HepG2 (cell line): ENCODE results near the gene ZNF616. TPM values are rescaled to one million over a fixed set of nuclear protein-coding genes. Genes with fewer than 3 reads are reported as not detected.

Experiments used
- FOXC1 ChIP-seq: sonication (generic); formaldehyde crosslinking; IDR thresholded peaks from 2 replicates; pipeline ENCODE4 v1.8.0; 2022; ENCODE audit warnings: mild to moderate bottlenecking, missing genetic modification reagents, borderline replicate concordance
- IKZF4 ChIP-seq: sonication (generic); formaldehyde crosslinking; IDR thresholded peaks from 2 replicates; pipeline ENCODE4 v1.5.1; 2020; ENCODE audit warnings: borderline replicate concordance, mild to moderate bottlenecking, low read depth, missing genetic modification reagents; ENCODE audit errors: not compliant biosample characterization
- POLR2A ChIP-seq, 2 experiments: IDR thresholded peaks; 2 replicates each; pipeline ENCODE4 v1.6.1; 2011; ENCODE audit warnings: low read depth in 2 of 2, low read length in 2 of 2, mild to moderate bottlenecking in 1 of 2, moderate library complexity in 1 of 2; ENCODE audit not compliant: insufficient read depth in 1 of 2
- PRPF4 ChIP-seq: fragments of 200-400 bp; formaldehyde crosslinking; IDR thresholded peaks from 2 replicates; pipeline ENCODE4 v1.6.1; 2016; ENCODE audit warnings: low read length, low read depth; ENCODE audit not compliant: poor library complexity, severe bottlenecking
- RBM22 ChIP-seq: fragments of 200-400 bp; formaldehyde crosslinking; optimal IDR thresholded peaks from 2 replicates; pipeline ENCODE3; 2017; ENCODE audit warnings: mild to moderate bottlenecking, low read length, moderate library complexity
- REXO4 ChIP-seq: sonication (generic); formaldehyde crosslinking; IDR thresholded peaks from 2 replicates; pipeline ENCODE4 v1.8.0; 2022; ENCODE audit warnings: missing genetic modification reagents, mild to moderate bottlenecking, borderline replicate concordance
- SETDB1 ChIP-seq: sonication (generic); formaldehyde crosslinking; IDR thresholded peaks from 2 replicates; pipeline ENCODE4 v1.5.1; 2020; ENCODE audit warnings: missing genetic modification reagents, mild to moderate bottlenecking, borderline replicate concordance
- SUZ12 ChIP-seq: fragments of 150-350 bp; IDR thresholded peaks from 2 replicates; pipeline ENCODE4 v1.6.1; 2014; ENCODE audit warnings: low read depth, low read length
- ZNF143 ChIP-seq: sonication (generic); formaldehyde crosslinking; IDR thresholded peaks from 2 replicates; pipeline ENCODE4 v1.4.0; 2020; ENCODE audit warnings: missing genetic modification reagents
- ZNF282 ChIP-seq: fragments of 450-650 bp; IDR thresholded peaks from 2 replicates; pipeline ENCODE4 v1.6.1; 2018; ENCODE audit not compliant: partially characterized antibody
- ZNF773 ChIP-seq: sonication (generic); formaldehyde crosslinking; IDR thresholded peaks from 2 replicates; pipeline ENCODE4 v1.4.0; 2020; ENCODE audit warnings: missing genetic modification reagents, borderline replicate concordance
- polyA plus RNA-seq, 8 experiments: library from polyadenylated mRNA; depleted of rRNA in 3 of 8; stranded (reverse) in 7 of 8; unstranded in 1 of 8; fragments of >200 nt; fragmentation: Illumina TruSeq in 4 of 8; extraction: Trizol in 4 of 8; gene quantifications; 2 replicates each; pipeline versions ENCODE4 v1.2.1 to v1.2.3, GENCODE V29; 2011 to 2016; ENCODE audit warnings: low read depth in 4 of 8, missing spikeins in 1 of 8, mixed read lengths in 1 of 8; ENCODE audit not compliant: insufficient read depth in 1 of 8
- total RNA-seq, 5 experiments: library from RNA; depleted of rRNA; stranded (reverse); fragments of >200 nt; fragmentation: Illumina TruSeq; extraction: Trizol; gene quantifications; 2 replicates each; pipeline ENCODE4 v1.2.3, GENCODE V29; 2016; ENCODE audit warnings: low read depth in 1 of 5
- TF ChIP-seq, protein P1 (sequence below): sonication (generic); formaldehyde crosslinking; IDR thresholded peaks from 2 replicates; pipeline ENCODE4 v1.9.0; 2021; ENCODE audit warnings: mild to moderate bottlenecking, missing genetic modification reagents
- TF ChIP-seq, protein P2 (sequence below): sonication (generic); formaldehyde crosslinking; IDR thresholded peaks from 2 replicates; pipeline ENCODE4 v1.5.1; 2020; ENCODE audit warnings: mild to moderate bottlenecking, moderate library complexity, missing genetic modification reagents
- TF ChIP-seq, protein P3 (sequence below): sonication (generic); formaldehyde crosslinking; IDR thresholded peaks from 2 replicates; pipeline ENCODE4 v1.4.0; 2020; ENCODE audit warnings: missing genetic modification reagents
- TF ChIP-seq, protein P4 (sequence below): sonication (generic); formaldehyde crosslinking; IDR thresholded peaks from 2 replicates; pipeline ENCODE4 v1.4.0; 2020; ENCODE audit warnings: missing genetic modification reagents, mild to moderate bottlenecking, borderline replicate concordance

ZNF616 gene
- total and polyA plus RNA-seq, 2 of the 13 experiments (the other 11 are each of a cell fraction or from before 2014, with no cell fraction given), result 2.2 to 10.4 TPM

DNA sequence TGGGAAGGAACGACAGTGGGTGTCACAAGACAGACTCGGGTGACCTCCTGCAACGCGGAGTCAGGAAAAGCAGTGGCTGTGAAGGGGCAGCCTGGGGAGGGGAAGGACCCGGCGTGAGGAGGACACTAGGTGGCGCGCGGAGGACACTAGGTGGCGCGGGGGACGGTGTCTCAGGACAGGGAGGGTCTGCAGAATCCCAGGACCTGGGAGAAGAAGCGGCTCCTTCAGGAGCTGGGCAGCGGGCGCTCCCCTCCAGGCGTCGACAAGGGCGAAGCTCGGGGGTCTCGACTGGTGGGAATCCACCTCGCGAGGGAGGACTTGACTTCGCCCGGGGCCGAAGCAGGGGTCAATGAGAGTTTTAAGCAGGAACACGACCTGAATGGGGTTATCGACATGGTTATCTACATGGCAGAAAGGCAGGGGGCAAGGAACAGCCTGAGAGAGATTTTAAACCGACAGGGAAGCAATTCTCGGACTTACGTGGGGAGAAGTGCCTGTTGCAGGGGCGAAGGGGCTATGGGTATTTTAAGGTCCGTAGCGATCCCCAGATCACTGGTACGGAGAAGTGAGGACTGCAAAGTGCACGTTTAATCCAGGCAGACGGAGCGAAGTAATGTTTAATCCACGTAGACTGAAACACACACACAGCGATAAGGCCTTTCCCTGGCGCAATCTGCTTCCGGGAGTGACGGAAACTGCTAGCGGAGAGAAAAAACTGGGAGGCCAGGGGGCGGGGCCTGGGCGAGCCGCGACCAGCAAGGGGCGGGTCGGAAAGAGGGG, at the start of gene ZNF616 (continued):
- TF ChIP-seq, protein P1, sequence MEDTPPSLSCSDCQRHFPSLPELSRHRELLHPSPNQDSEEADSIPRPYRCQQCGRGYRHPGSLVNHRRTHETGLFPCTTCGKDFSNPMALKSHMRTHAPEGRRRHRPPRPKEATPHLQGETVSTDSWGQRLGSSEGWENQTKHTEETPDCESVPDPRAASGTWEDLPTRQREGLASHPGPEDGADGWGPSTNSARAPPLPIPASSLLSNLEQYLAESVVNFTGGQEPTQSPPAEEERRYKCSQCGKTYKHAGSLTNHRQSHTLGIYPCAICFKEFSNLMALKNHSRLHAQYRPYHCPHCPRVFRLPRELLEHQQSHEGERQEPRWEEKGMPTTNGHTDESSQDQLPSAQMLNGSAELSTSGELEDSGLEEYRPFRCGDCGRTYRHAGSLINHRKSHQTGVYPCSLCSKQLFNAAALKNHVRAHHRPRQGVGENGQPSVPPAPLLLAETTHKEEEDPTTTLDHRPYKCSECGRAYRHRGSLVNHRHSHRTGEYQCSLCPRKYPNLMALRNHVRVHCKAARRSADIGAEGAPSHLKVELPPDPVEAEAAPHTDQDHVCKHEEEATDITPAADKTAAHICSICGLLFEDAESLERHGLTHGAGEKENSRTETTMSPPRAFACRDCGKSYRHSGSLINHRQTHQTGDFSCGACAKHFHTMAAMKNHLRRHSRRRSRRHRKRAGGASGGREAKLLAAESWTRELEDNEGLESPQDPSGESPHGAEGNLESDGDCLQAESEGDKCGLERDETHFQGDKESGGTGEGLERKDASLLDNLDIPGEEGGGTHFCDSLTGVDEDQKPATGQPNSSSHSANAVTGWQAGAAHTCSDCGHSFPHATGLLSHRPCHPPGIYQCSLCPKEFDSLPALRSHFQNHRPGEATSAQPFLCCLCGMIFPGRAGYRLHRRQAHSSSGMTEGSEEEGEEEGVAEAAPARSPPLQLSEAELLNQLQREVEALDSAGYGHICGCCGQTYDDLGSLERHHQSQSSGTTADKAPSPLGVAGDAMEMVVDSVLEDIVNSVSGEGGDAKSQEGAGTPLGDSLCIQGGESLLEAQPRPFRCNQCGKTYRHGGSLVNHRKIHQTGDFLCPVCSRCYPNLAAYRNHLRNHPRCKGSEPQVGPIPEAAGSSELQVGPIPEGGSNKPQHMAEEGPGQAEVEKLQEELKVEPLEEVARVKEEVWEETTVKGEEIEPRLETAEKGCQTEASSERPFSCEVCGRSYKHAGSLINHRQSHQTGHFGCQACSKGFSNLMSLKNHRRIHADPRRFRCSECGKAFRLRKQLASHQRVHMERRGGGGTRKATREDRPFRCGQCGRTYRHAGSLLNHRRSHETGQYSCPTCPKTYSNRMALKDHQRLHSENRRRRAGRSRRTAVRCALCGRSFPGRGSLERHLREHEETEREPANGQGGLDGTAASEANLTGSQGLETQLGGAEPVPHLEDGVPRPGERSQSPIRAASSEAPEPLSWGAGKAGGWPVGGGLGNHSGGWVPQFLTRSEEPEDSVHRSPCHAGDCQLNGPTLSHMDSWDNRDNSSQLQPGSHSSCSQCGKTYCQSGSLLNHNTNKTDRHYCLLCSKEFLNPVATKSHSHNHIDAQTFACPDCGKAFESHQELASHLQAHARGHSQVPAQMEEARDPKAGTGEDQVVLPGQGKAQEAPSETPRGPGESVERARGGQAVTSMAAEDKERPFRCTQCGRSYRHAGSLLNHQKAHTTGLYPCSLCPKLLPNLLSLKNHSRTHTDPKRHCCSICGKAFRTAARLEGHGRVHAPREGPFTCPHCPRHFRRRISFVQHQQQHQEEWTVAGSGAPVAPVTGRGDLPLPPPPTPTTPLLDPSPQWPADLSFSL (CRISPR knock-in tag), result no peak
- TF ChIP-seq RBM22 (no peak), IKZF4 (no peak), POLR2A (IDR thresholded peaks at IDR 0.05; ENCODE audit: insufficient read depth in 1 of 2, low read depth in 2 of 2, low read length in 2 of 2) (peak; percentile 81 to 83), ZNF773 (CRISPR knock-in tag) (no peak), ZNF282 (no peak), PRPF4 (no peak), ZNF143 (no peak), SETDB1 (CRISPR knock-in tag) (no peak), FOXC1 (no peak), SUZ12 (no peak), REXO4 (CRISPR knock-in tag) (no peak)
- TF ChIP-seq, protein P2, sequence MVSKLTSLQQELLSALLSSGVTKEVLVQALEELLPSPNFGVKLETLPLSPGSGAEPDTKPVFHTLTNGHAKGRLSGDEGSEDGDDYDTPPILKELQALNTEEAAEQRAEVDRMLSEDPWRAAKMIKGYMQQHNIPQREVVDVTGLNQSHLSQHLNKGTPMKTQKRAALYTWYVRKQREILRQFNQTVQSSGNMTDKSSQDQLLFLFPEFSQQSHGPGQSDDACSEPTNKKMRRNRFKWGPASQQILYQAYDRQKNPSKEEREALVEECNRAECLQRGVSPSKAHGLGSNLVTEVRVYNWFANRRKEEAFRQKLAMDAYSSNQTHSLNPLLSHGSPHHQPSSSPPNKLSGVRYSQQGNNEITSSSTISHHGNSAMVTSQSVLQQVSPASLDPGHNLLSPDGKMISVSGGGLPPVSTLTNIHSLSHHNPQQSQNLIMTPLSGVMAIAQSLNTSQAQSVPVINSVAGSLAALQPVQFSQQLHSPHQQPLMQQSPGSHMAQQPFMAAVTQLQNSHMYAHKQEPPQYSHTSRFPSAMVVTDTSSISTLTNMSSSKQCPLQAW (CRISPR knock-in tag), result no peak
- TF ChIP-seq, protein P3, sequence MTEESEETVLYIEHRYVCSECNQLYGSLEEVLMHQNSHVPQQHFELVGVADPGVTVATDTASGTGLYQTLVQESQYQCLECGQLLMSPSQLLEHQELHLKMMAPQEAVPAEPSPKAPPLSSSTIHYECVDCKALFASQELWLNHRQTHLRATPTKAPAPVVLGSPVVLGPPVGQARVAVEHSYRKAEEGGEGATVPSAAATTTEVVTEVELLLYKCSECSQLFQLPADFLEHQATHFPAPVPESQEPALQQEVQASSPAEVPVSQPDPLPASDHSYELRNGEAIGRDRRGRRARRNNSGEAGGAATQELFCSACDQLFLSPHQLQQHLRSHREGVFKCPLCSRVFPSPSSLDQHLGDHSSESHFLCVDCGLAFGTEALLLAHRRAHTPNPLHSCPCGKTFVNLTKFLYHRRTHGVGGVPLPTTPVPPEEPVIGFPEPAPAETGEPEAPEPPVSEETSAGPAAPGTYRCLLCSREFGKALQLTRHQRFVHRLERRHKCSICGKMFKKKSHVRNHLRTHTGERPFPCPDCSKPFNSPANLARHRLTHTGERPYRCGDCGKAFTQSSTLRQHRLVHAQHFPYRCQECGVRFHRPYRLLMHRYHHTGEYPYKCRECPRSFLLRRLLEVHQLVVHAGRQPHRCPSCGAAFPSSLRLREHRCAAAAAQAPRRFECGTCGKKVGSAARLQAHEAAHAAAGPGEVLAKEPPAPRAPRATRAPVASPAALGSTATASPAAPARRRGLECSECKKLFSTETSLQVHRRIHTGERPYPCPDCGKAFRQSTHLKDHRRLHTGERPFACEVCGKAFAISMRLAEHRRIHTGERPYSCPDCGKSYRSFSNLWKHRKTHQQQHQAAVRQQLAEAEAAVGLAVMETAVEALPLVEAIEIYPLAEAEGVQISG (CRISPR knock-in tag), result no peak; the same call in 1 of the 2 replicates
- TF ChIP-seq, protein P4, sequence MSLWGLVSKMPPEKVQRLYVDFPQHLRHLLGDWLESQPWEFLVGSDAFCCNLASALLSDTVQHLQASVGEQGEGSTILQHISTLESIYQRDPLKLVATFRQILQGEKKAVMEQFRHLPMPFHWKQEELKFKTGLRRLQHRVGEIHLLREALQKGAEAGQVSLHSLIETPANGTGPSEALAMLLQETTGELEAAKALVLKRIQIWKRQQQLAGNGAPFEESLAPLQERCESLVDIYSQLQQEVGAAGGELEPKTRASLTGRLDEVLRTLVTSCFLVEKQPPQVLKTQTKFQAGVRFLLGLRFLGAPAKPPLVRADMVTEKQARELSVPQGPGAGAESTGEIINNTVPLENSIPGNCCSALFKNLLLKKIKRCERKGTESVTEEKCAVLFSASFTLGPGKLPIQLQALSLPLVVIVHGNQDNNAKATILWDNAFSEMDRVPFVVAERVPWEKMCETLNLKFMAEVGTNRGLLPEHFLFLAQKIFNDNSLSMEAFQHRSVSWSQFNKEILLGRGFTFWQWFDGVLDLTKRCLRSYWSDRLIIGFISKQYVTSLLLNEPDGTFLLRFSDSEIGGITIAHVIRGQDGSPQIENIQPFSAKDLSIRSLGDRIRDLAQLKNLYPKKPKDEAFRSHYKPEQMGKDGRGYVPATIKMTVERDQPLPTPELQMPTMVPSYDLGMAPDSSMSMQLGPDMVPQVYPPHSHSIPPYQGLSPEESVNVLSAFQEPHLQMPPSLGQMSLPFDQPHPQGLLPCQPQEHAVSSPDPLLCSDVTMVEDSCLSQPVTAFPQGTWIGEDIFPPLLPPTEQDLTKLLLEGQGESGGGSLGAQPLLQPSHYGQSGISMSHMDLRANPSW, result no peak
